HEK293 (cell line): ENCODE data around the gene ANKRD63.

ENCODE experiments used
- CTCF ChIA-PET: fragments of 350-600 bp; formaldehyde crosslinking; extraction: SDS; loops from one replicate; lab custom pipeline; 2021; ENCODE audit warnings: antibody characterized with exemption; lab: Yijun Ruan, JAX
- POLR2A ChIA-PET: fragments of 300-600 bp; formaldehyde crosslinking; extraction: SDS; loops from one replicate; lab custom pipeline; 2020; ENCODE audit warnings: antibody characterized with exemption, inconsistent platforms; lab: Yijun Ruan, JAX
- H3K27ac ChIP-seq: fragments of 200-500 bp; sonication (Bioruptor generic); 2 replicates; pipeline ENCODE4 v1.5.1; 2014; ENCODE audit warnings: low read depth, low read length, control low read depth, inconsistent platforms; ENCODE audit errors: extremely low read depth
- H3K36me3 ChIP-seq, 2 experiments: fragments of 200-500 bp in 1 of 2; sonication (Bioruptor generic) in 1 of 2; 1 replicate in 1 of 2; 2 replicates in 1 of 2; pipeline ENCODE4 v1.5.1; 2014 to 2017; ENCODE audit warnings: inconsistent platforms in 2 of 2, low read length in 2 of 2; ENCODE audit not compliant: control insufficient read depth in 2 of 2, insufficient read depth in 1 of 2
- H3K4me1 ChIP-seq: fragments of 200-500 bp; sonication (Bioruptor generic); 2 replicates; pipeline ENCODE4 v1.5.1; 2014; ENCODE audit warnings: mild to moderate bottlenecking, low read length, inconsistent platforms; ENCODE audit not compliant: control insufficient read depth, insufficient read depth
- H3K4me3 ChIP-seq: 2 replicates; pipeline ENCODE4 v1.5.1; 2011; ENCODE audit warnings: low read depth, mild to moderate bottlenecking, control low read depth, low read length, moderate library complexity
- H3K9me3 ChIP-seq: fragments of 200-500 bp; sonication (Bioruptor generic); 2 replicates; pipeline ENCODE4 v1.5.1; 2014; ENCODE audit warnings: low read depth, low read length, inconsistent platforms; ENCODE audit not compliant: control insufficient read depth, insufficient read depth
- EGR2 ChIP-seq: fragments of 450-650 bp; formaldehyde crosslinking; IDR thresholded peaks from 2 replicates; pipeline ENCODE4 v1.5.1; 2016; ENCODE audit warnings: low read depth, missing biosample characterization, missing genetic modification characterization
- PRDM1 ChIP-seq: fragments of 450-650 bp; formaldehyde crosslinking; IDR thresholded peaks from 2 replicates; pipeline ENCODE4; 2016; ENCODE audit warnings: missing biosample characterization, missing genetic modification characterization
- SETDB1 ChIP-seq: IDR thresholded peaks from one replicate; pipeline ENCODE4 v1.6.1; 2017; ENCODE audit warnings: mild to moderate bottlenecking, low read length, moderate library complexity, mixed read lengths; ENCODE audit not compliant: insufficient read length
- SP2 ChIP-seq: fragments of 450-650 bp; formaldehyde crosslinking; IDR thresholded peaks from 2 replicates; pipeline ENCODE4 v1.5.1; 2016; ENCODE audit warnings: missing biosample characterization, missing genetic modification characterization
- TRIM28 ChIP-seq: IDR thresholded peaks from 2 replicates; pipeline ENCODE4 v1.6.1; 2011; ENCODE audit warnings: low read length, control low read depth, borderline replicate concordance
- YY1 ChIP-seq: fragments of 450-650 bp; formaldehyde crosslinking; IDR thresholded peaks from 2 replicates; pipeline ENCODE4 v1.5.1; 2018; ENCODE audit warnings: missing biosample characterization, missing genetic modification characterization
- ZBTB20 ChIP-seq: fragments of 450-650 bp; formaldehyde crosslinking; IDR thresholded peaks from 2 replicates; pipeline ENCODE4 v1.5.1; 2016; ENCODE audit warnings: missing biosample characterization, missing genetic modification characterization
- ZNF10 ChIP-seq: fragments of 450-650 bp; formaldehyde crosslinking; IDR thresholded peaks from 2 replicates; pipeline ENCODE4 v1.5.1; 2017; ENCODE audit warnings: missing biosample characterization, missing genetic modification characterization
- ZNF140 ChIP-seq: fragments of 450-650 bp; formaldehyde crosslinking; IDR thresholded peaks from 2 replicates; pipeline ENCODE4 v1.5.1; 2016; ENCODE audit warnings: missing biosample characterization, missing genetic modification characterization
- ZNF174 ChIP-seq: fragments of 450-650 bp; formaldehyde crosslinking; IDR thresholded peaks from 2 replicates; pipeline ENCODE4 v1.5.0; 2017; ENCODE audit warnings: missing biosample characterization, mild to moderate bottlenecking, missing genetic modification characterization
- ZNF221 ChIP-seq: fragments of 450-650 bp; formaldehyde crosslinking; IDR thresholded peaks from 2 replicates; pipeline ENCODE4 v1.5.1; 2017; ENCODE audit warnings: missing biosample characterization, missing genetic modification characterization, borderline replicate concordance
- ZNF23 ChIP-seq: fragments of 450-650 bp; formaldehyde crosslinking; IDR thresholded peaks from 2 replicates; pipeline ENCODE4 v1.5.1; 2016; ENCODE audit warnings: missing biosample characterization, missing genetic modification characterization, borderline replicate concordance
- ZNF26 ChIP-seq: fragments of 450-650 bp; formaldehyde crosslinking; IDR thresholded peaks from 2 replicates; pipeline ENCODE4 v1.5.1; 2016; ENCODE audit warnings: missing biosample characterization, missing genetic modification characterization
- ZNF280D ChIP-seq: fragments of 450-650 bp; formaldehyde crosslinking; IDR thresholded peaks from 2 replicates; pipeline ENCODE4 v1.5.1; 2016; ENCODE audit warnings: missing biosample characterization, missing genetic modification characterization
- ZNF335 ChIP-seq: fragments of 450-650 bp; formaldehyde crosslinking; conservative IDR thresholded peaks from 2 replicates; pipeline ENCODE4 v1.5.1; 2016; ENCODE audit warnings: missing biosample characterization, missing genetic modification characterization
- ZNF423 ChIP-seq: fragments of 450-650 bp; formaldehyde crosslinking; IDR thresholded peaks from 2 replicates; pipeline ENCODE4 v1.5.1; 2016; ENCODE audit warnings: missing biosample characterization, missing genetic modification characterization
- ZNF426 ChIP-seq: fragments of 450-650 bp; formaldehyde crosslinking; IDR thresholded peaks from 2 replicates; pipeline ENCODE4 v1.5.1; 2017; ENCODE audit warnings: missing biosample characterization, missing genetic modification characterization, mild to moderate bottlenecking, inconsistent platforms, moderate library complexity
- ZNF626 ChIP-seq: fragments of 450-650 bp; sonication (Bioruptor Pico); formaldehyde crosslinking; IDR thresholded peaks from 2 replicates; pipeline ENCODE4 v1.5.1; 2018; ENCODE audit warnings: missing biosample characterization, missing genetic modification characterization, inconsistent platforms
- ZNF701 ChIP-seq: fragments of 450-650 bp; formaldehyde crosslinking; IDR thresholded peaks from 2 replicates; pipeline ENCODE4 v1.5.1; 2016; ENCODE audit warnings: missing biosample characterization, missing genetic modification characterization
- ZNF707 ChIP-seq: fragments of 450-650 bp; formaldehyde crosslinking; IDR thresholded peaks from 2 replicates; pipeline ENCODE4 v1.5.1; 2016; ENCODE audit warnings: missing biosample characterization, missing genetic modification characterization
- TF ChIP-seq, protein P1 (sequence below): fragments of 450-650 bp; formaldehyde crosslinking; IDR thresholded peaks from 2 replicates; pipeline ENCODE4 v1.5.1; 2016; ENCODE audit warnings: missing biosample characterization, missing genetic modification characterization, borderline replicate concordance
- TF ChIP-seq, protein P2 (sequence below): fragments of 450-650 bp; formaldehyde crosslinking; IDR thresholded peaks from 2 replicates; pipeline ENCODE4 v1.5.1; 2016; ENCODE audit warnings: missing biosample characterization, missing genetic modification characterization
- TF ChIP-seq, protein P3 (sequence below): fragments of 450-650 bp; IDR thresholded peaks from 2 replicates; pipeline ENCODE4 v1.5.1; 2018; ENCODE audit warnings: missing biosample characterization, mild to moderate bottlenecking, missing genetic modification characterization

Gene ANKRD63

DNA sequence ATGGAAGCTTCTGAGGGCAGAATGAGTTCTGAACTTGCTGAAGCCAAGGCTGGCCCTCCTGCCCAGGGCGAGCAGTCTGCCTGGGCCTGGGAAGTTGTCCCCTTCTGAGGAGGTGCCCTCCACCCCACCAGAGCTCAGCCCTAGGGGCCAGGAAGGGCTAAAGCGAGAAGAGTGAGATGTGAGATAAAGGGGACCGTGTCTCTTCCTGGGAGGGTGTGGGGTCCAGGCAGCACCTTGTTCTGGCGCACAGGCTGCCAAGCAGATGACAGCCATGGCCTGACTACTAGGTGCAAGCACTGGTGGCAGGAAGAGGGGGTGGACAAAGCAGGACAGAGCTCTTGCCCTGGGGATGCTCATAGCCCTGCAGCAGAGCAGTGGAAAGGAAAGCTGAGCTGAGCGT is 40.3 kb downstream of the ANKRD63 start:
- Histone ChIP-seq H3K9me3 (no peaks in the 10 kb centered on the region), H3K36me3 (no peaks in the 10 kb centered on the region), H3K4me1 (peaks cover 5% of the 10 kb centered on the region; the same call in 1 of the 2 replicates), H3K27ac (no peak overlapping the region), H3K4me3 (no peak overlapping the region)
- TF ChIP-seq ZNF23 (tag by site-specific recombination) (no peak), YY1 (no peak), ZNF174 (no peak), ZNF426 (tag by site-specific recombination) (no peak), ZNF26 (tag by site-specific recombination) (no peak), ZNF280D (no peak), ZNF701 (tag by site-specific recombination) (no peak), ZNF626 (tag by site-specific recombination) (no peak)
- TF ChIP-seq, protein P1, sequence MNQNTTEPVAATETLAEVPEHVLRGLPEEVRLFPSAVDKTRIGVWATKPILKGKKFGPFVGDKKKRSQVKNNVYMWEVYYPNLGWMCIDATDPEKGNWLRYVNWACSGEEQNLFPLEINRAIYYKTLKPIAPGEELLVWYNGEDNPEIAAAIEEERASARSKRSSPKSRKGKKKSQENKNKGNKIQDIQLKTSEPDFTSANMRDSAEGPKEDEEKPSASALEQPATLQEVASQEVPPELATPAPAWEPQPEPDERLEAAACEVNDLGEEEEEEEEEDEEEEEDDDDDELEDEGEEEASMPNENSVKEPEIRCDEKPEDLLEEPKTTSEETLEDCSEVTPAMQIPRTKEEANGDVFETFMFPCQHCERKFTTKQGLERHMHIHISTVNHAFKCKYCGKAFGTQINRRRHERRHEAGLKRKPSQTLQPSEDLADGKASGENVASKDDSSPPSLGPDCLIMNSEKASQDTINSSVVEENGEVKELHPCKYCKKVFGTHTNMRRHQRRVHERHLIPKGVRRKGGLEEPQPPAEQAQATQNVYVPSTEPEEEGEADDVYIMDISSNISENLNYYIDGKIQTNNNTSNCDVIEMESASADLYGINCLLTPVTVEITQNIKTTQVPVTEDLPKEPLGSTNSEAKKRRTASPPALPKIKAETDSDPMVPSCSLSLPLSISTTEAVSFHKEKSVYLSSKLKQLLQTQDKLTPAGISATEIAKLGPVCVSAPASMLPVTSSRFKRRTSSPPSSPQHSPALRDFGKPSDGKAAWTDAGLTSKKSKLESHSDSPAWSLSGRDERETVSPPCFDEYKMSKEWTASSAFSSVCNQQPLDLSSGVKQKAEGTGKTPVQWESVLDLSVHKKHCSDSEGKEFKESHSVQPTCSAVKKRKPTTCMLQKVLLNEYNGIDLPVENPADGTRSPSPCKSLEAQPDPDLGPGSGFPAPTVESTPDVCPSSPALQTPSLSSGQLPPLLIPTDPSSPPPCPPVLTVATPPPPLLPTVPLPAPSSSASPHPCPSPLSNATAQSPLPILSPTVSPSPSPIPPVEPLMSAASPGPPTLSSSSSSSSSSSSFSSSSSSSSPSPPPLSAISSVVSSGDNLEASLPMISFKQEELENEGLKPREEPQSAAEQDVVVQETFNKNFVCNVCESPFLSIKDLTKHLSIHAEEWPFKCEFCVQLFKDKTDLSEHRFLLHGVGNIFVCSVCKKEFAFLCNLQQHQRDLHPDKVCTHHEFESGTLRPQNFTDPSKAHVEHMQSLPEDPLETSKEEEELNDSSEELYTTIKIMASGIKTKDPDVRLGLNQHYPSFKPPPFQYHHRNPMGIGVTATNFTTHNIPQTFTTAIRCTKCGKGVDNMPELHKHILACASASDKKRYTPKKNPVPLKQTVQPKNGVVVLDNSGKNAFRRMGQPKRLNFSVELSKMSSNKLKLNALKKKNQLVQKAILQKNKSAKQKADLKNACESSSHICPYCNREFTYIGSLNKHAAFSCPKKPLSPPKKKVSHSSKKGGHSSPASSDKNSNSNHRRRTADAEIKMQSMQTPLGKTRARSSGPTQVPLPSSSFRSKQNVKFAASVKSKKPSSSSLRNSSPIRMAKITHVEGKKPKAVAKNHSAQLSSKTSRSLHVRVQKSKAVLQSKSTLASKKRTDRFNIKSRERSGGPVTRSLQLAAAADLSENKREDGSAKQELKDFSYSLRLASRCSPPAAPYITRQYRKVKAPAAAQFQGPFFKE (tag by site-specific recombination): no peak
- ChIA-PET CTCF (interaction anchor here (2.5 to 10.3 kb wide), 2 partner anchors 25 to 31 kb away, joined by 7 to 68 read pairs; no protein-coding TSS in a partner anchor), POLR2A (no interaction called here)

- H3K36me3 ChIP-seq: no peaks in the 10 kb centered on the region
- peaks cover 5% of the 10 kb centered on the region; the same call in 1 of the 2 replicates for H3K4me1 ChIP-seq
- H3K9me3 ChIP-seq: no peaks in the 10 kb centered on the region
- no peak overlapping the region for H3K4me3 ChIP-seq
- ChIA-PET CTCF (interaction anchor here (2.5 to 10.3 kb wide), 2 partner anchors 25 to 32 kb away, joined by 7 to 68 read pairs; no protein-coding TSS in a partner anchor), POLR2A (no interaction called here)
- H3K27ac ChIP-seq: no peak overlapping the region
- no peak for TF ChIP-seq ZNF140 (tag by site-specific recombination)
- TF ChIP-seq ZNF335 (tag by site-specific recombination): no peak; the same call in 1 of the 2 replicates
- TF ChIP-seq SETDB1: no peak
- TF ChIP-seq, protein P2, sequence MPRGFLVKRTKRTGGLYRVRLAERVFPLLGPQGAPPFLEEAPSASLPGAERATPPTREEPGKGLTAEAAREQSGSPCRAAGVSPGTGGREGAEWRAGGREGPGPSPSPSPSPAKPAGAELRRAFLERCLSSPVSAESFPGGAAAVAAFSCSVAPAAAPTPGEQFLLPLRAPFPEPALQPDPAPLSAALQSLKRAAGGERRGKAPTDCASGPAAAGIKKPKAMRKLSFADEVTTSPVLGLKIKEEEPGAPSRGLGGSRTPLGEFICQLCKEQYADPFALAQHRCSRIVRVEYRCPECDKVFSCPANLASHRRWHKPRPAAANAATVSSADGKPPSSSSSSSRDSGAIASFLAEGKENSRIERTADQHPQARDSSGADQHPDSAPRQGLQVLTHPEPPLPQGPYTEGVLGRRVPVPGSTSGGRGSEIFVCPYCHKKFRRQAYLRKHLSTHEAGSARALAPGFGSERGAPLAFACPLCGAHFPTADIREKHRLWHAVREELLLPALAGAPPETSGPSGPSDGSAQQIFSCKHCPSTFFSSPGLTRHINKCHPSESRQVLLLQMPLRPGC (tag by site-specific recombination): no peak
- TF ChIP-seq PRDM1 (tag by site-specific recombination): no peak
- TF ChIP-seq SP2 (tag by site-specific recombination): no peak
- no peak for TF ChIP-seq ZNF221
- no peak for TF ChIP-seq ZNF423
- no peak for TF ChIP-seq TRIM28
- TF ChIP-seq ZNF707 (tag by site-specific recombination): no peak
- TF ChIP-seq, protein P3, sequence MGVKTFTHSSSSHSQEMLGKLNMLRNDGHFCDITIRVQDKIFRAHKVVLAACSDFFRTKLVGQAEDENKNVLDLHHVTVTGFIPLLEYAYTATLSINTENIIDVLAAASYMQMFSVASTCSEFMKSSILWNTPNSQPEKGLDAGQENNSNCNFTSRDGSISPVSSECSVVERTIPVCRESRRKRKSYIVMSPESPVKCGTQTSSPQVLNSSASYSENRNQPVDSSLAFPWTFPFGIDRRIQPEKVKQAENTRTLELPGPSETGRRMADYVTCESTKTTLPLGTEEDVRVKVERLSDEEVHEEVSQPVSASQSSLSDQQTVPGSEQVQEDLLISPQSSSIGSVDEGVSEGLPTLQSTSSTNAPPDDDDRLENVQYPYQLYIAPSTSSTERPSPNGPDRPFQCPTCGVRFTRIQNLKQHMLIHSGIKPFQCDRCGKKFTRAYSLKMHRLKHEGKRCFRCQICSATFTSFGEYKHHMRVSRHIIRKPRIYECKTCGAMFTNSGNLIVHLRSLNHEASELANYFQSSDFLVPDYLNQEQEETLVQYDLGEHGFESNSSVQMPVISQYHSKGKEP: no peak
- TF ChIP-seq ZNF10: no peak
- no peak for TF ChIP-seq EGR2 (tag by site-specific recombination)
- TF ChIP-seq ZBTB20 (tag by site-specific recombination): no peak
These were observed 40.7 kb downstream of the ANKRD63 start for GRCh38 chr15:40242213-40242599.
